CD4-positive, alpha-beta T cell treated with Interleukin-17A for 4 hours (primary cell): Measurements from ENCODE around the gene GDI1.

Source experiments
- DNase-seq: peaks from one replicate; pipeline ENCODE4 v3.0.0-alpha.2; 2020; ENCODE audit warnings: mixed read lengths

Gene GDI1

GRCh38 chrX:154439841-154440240 is 2.9 kb downstream of the GDI1 start:
- no peak for DNase-seq

- no peak for DNase-seq
Observed at GRCh38 chrX:154440623-154441357, 3.8 kb downstream of the GDI1 start.

- peak; percentile 29 for DNase-seq
Observed at GRCh38 chrX:154441564-154441963, 4.6 kb downstream of the GDI1 start.

- no peak for DNase-seq
Observed at GRCh38 chrX:154441984-154442707, 5.2 kb downstream of the GDI1 start.

GRCh38 chrX:154443479-154443910 is 6.5 kb downstream of the GDI1 start:
- DNase-seq: no peak

- DNase-seq: peak; percentile 78
Observed at GRCh38 chrX:154443992-154444754, 7.2 kb downstream of the GDI1 start, which contains the start of gene FAM50A. TSS of gene FAM50A (plus strand) at chrX:154444141. CDS start at chrX:154444236, 95 bp downstream.

GRCh38 chrX:154444755-154445246 is 7.8 kb downstream of the GDI1 start:
- no peak for DNase-seq

- no peak for DNase-seq
Observed at GRCh38 chrX:154445776-154446175, 8.8 kb downstream of the GDI1 start.

GRCh38 chrX:154446430-154446829 is 9.5 kb downstream of the GDI1 start:
- no peak for DNase-seq

- DNase-seq: no peak
Observed at GRCh38 chrX:154448484-154448883, 11.5 kb downstream of the GDI1 start.

GRCh38 chrX:154449618-154450017 is 12.7 kb downstream of the GDI1 start:
- no peak for DNase-seq

GRCh38 chrX:154450312-154450711 is 13.4 kb downstream of the GDI1 start:
- no peak for DNase-seq

- no peak for DNase-seq
Observed at GRCh38 chrX:154452823-154453222, 15.9 kb downstream of the GDI1 start.

- peak; percentile 76 for DNase-seq
Observed at GRCh38 chrX:154457491-154458115, 20.6 kb downstream of the GDI1 start.

GRCh38 chrX:154458116-154458953 is 21.4 kb downstream of the GDI1 start, which contains the start of gene PLXNA3:
TSS of gene PLXNA3 (plus strand) at chrX:154458281. CDS start at chrX:154460184, 1,903 bp downstream.
- DNase-seq: peak; percentile 76

GRCh38 chrX:154458954-154459778 is 22.2 kb downstream of the GDI1 start:
- peak; percentile 38 for DNase-seq

- DNase-seq: no peak
Observed at GRCh38 chrX:154459832-154460231, 22.9 kb downstream of the GDI1 start.

GRCh38 chrX:154460326-154460725 is 23.4 kb downstream of the GDI1 start:
- DNase-seq: no peak

- DNase-seq: no peak
Observed at GRCh38 chrX:154462396-154462795, 25.4 kb downstream of the GDI1 start.

GRCh38 chrX:154463611-154464220 is 26.8 kb downstream of the GDI1 start:
- DNase-seq: no peak
